MM.1S (cell line): ENCODE data around the gene WDR1.

Source experiments
- DNase-seq: peaks from one replicate; pipeline ENCODE4 v3.0.0-alpha.2; 2015
- H2AFZ ChIP-seq: fragments of 300-600 bp; sonication (generic); 2 replicates; pipeline ENCODE4 v1.6.0; 2016; ENCODE audit warnings: antibody characterized with exemption, low read length
- H3F3A ChIP-seq: fragments of 300-600 bp; sonication (generic); 2 replicates; pipeline ENCODE4 v1.6.1; 2016; ENCODE audit warnings: mild to moderate bottlenecking, antibody characterized with exemption, low read length, moderate library complexity, mixed read lengths; ENCODE audit not compliant: insufficient read depth
- H3K27ac ChIP-seq: fragments of 300-600 bp; sonication (generic); 2 replicates; pipeline ENCODE4 v1.5.1; 2016; ENCODE audit warnings: mild to moderate bottlenecking, low read length
- H3K27me3 ChIP-seq: fragments of 300-600 bp; sonication (generic); replicated peaks from 2 replicates; pipeline ENCODE4 v1.6.0; 2016; ENCODE audit warnings: low read length; ENCODE audit not compliant: insufficient read depth
- H3K36me3 ChIP-seq: fragments of 300-600 bp; sonication (generic); replicated peaks from 2 replicates; pipeline ENCODE4 v1.6.1; 2016; ENCODE audit warnings: mild to moderate bottlenecking, low read length, mixed read lengths; ENCODE audit not compliant: insufficient read depth
- H3K4me1 ChIP-seq: fragments of 300-600 bp; sonication (generic); 2 replicates; pipeline ENCODE4 v1.6.1; 2016; ENCODE audit warnings: low read length, mixed read lengths
- H3K4me2 ChIP-seq: fragments of 300-600 bp; sonication (generic); 2 replicates; pipeline ENCODE4 v1.6.0; 2016; ENCODE audit warnings: low read depth, low read length
- H3K4me3 ChIP-seq: fragments of 300-600 bp; sonication (generic); 2 replicates; pipeline ENCODE4 v1.5.1; 2016; ENCODE audit warnings: low read length, mixed read lengths
- H3K79me2 ChIP-seq: fragments of 300-600 bp; sonication (generic); 2 replicates; pipeline ENCODE4 v1.6.1; 2016; ENCODE audit warnings: mixed run types, low read length, mixed read lengths
- H3K9ac ChIP-seq: fragments of 300-600 bp; sonication (generic); 2 replicates; pipeline ENCODE4 v1.6.1; 2016; ENCODE audit warnings: low read length, mixed read lengths
- H3K9me2 ChIP-seq: fragments of 300-600 bp; sonication (generic); replicated peaks from 2 replicates; pipeline ENCODE4 v1.6.1; 2016; ENCODE audit warnings: mild to moderate bottlenecking, low read length, mixed read lengths; ENCODE audit not compliant: insufficient read depth
- H3K9me3 ChIP-seq: fragments of 300-600 bp; sonication (generic); replicated peaks from 2 replicates; pipeline ENCODE4 v1.6.1; 2016; ENCODE audit warnings: mild to moderate bottlenecking, low read length, mixed read lengths; ENCODE audit not compliant: insufficient read depth
- H4K20me1 ChIP-seq: fragments of 300-600 bp; sonication (generic); 2 replicates; pipeline ENCODE4 v1.6.1; 2016; ENCODE audit warnings: mild to moderate bottlenecking, low read length, moderate library complexity, mixed read lengths; ENCODE audit not compliant: insufficient read depth
- CTCF ChIP-seq: fragments of 300-600 bp; sonication (generic); IDR thresholded peaks from 2 replicates; pipeline ENCODE4 v1.5.1; 2016; ENCODE audit warnings: antibody characterized with exemption, low read length, mixed read lengths
- EZH2 ChIP-seq: fragments of 300-600 bp; sonication (generic); optimal IDR thresholded peaks from 2 replicates; pipeline ENCODE3; 2017; ENCODE audit warnings: low read depth, mild to moderate bottlenecking, antibody characterized with exemption, low read length, mixed read lengths
- EZH2phosphoT487 ChIP-seq: fragments of 300-600 bp; sonication (generic); IDR thresholded peaks from 2 replicates; pipeline ENCODE4 v1.6.1; 2018; ENCODE audit warnings: antibody characterized with exemption, low read length

The WDR1 gene

GRCh38 chr4:10029403-10029802 lies 87.2 kb downstream of the WDR1 start:
- H3K27me3 ChIP-seq = no peaks in the 10 kb centered on the region
- H4K20me1 ChIP-seq = no peaks in the 10 kb centered on the region
- H3K36me3 ChIP-seq = no peaks in the 10 kb centered on the region
- no peak for TF ChIP-seq EZH2phosphoT487
- no peaks in the 10 kb centered on the region for H3F3A ChIP-seq
- H3K79me2 ChIP-seq = no peaks in the 10 kb centered on the region
- no peak for DNase-seq
- no peaks in the 10 kb centered on the region for H3K9me2 ChIP-seq
- no peak overlapping the region for H3K9ac ChIP-seq
- no peaks in the 10 kb centered on the region for H3K4me1 ChIP-seq
- H3K4me2 ChIP-seq = no peak overlapping the region
- H3K4me3 ChIP-seq = no peak overlapping the region
- no peaks in the 10 kb centered on the region for H3K9me3 ChIP-seq
- H2AFZ ChIP-seq = no peak overlapping the region
- no peak overlapping the region for H3K27ac ChIP-seq

DNA sequence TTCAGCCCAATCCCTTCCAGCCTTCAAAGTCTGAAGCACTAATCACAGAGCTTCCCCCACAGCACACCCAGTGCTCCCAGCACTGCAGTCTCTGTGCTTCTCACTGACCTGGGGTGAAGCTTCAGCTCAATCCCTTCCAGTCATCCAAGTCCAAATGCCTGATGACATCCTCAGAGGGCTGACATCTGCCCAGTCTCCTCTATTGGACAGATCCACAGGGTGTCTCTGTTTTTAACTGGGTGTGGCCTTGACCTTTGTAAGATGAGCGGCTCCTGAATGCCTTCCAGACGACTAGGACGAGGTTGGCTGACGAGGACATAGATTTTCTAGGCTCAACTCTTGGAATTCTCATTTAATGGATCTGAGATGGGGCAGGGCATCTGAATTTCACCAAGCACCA lies 87.7 kb downstream of the WDR1 start:
- Histone ChIP-seq H3K27ac (no peak overlapping the region), H3K9me2 (no peaks in the 10 kb centered on the region), H2AFZ (no peak overlapping the region), H3K4me2 (no peak overlapping the region), H3K27me3 (no peaks in the 10 kb centered on the region), H3K9me3 (no peaks in the 10 kb centered on the region), H3K4me1 (no peaks in the 10 kb centered on the region), H3K4me3 (no peak overlapping the region), H3K9ac (no peak overlapping the region), H3F3A (no peaks in the 10 kb centered on the region), H3K36me3 (no peaks in the 10 kb centered on the region), H3K79me2 (no peaks in the 10 kb centered on the region), H4K20me1 (no peaks in the 10 kb centered on the region)
- no peak for TF ChIP-seq EZH2phosphoT487
- no peak for TF ChIP-seq EZH2
- TF ChIP-seq CTCF = no peak
- DNase-seq = no peak

DNA sequence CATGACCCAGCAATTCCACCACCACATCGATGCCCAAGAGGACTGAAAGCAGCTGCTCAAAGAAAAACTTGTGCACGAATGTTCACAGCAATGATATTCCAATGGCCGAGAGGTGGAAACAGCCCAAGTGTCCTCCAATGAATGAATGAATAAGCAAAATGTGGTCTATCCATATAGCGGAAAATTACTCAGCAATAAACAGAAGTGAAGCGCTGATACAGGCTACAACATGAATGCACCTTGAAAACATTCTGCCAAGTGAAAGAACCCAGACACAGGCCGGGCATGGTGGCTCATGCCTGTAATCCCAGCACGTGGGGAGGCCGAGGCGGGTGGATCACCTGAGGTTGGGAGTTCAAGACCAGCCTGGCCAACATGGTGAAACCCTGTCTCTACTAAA lies 90.1 kb downstream of the WDR1 start:
- no peak for DNase-seq
- Histone ChIP-seq H3K27ac (no peak overlapping the region), H3K9ac (no peak overlapping the region), H3K4me2 (no peak overlapping the region), H3K4me3 (no peak overlapping the region), H3K4me1 (no peaks in the 10 kb centered on the region), H3K36me3 (no peaks in the 10 kb centered on the region), H3K79me2 (no peaks in the 10 kb centered on the region), H3K27me3 (no peaks in the 10 kb centered on the region), H4K20me1 (no peaks in the 10 kb centered on the region), H3K9me2 (no peaks in the 10 kb centered on the region), H3F3A (no peaks in the 10 kb centered on the region), H3K9me3 (no peaks in the 10 kb centered on the region), H2AFZ (no peak overlapping the region)
- TF ChIP-seq CTCF = no peak
- TF ChIP-seq EZH2 = no peak
- TF ChIP-seq EZH2phosphoT487 = no peak

GRCh38 chr4:10025230-10025806 lies 91.3 kb downstream of the WDR1 start:
- Histone ChIP-seq H3K79me2 (no peaks in the 10 kb centered on the region), H3F3A (no peaks in the 10 kb centered on the region), H3K9ac (no peak overlapping the region), H3K9me3 (no peaks in the 10 kb centered on the region), H3K4me3 (no peak overlapping the region), H3K4me2 (no peak overlapping the region), H3K4me1 (no peaks in the 10 kb centered on the region), H3K9me2 (no peaks in the 10 kb centered on the region), H4K20me1 (no peaks in the 10 kb centered on the region), H3K36me3 (no peaks in the 10 kb centered on the region), H3K27me3 (no peaks in the 10 kb centered on the region), H3K27ac (no peak overlapping the region), H2AFZ (no peak overlapping the region)
- no peak for DNase-seq
- TF ChIP-seq EZH2 = no peak
- no peak for TF ChIP-seq EZH2phosphoT487
- TF ChIP-seq CTCF = no peak
